Measurements from ENCODE around the gene RCHY1.

DNA sequence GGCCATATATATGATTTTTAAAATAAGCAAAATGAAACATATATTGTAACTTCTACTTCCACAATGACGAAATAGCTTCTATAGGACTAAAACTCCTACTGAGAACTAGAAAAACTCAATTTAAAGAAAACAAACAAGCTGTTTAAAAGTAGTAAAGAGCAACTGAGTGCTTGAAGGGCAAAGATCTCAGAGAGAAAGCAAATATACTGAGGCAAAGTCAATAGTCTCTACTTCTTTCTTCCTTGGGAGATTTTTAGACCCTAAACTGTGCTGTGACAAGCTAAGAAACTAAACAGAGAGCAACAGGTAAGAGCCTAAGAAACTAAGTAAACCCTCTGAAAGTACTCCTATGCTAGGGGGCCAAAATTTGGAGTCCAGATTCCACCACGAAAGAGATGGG is 8.6 kb downstream of the RCHY1 start:
- TF ChIP-seq, protein P1, sequence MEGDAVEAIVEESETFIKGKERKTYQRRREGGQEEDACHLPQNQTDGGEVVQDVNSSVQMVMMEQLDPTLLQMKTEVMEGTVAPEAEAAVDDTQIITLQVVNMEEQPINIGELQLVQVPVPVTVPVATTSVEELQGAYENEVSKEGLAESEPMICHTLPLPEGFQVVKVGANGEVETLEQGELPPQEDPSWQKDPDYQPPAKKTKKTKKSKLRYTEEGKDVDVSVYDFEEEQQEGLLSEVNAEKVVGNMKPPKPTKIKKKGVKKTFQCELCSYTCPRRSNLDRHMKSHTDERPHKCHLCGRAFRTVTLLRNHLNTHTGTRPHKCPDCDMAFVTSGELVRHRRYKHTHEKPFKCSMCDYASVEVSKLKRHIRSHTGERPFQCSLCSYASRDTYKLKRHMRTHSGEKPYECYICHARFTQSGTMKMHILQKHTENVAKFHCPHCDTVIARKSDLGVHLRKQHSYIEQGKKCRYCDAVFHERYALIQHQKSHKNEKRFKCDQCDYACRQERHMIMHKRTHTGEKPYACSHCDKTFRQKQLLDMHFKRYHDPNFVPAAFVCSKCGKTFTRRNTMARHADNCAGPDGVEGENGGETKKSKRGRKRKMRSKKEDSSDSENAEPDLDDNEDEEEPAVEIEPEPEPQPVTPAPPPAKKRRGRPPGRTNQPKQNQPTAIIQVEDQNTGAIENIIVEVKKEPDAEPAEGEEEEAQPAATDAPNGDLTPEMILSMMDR (IDR thresholded peaks at IDR 0.05), result no peak
- no peak for TF ChIP-seq POLR2AphosphoS5 (IDR thresholded peaks at IDR 0.05)
